Skeletal muscle tissue (tissue), 4 donors: ENCODE measurements around the gene RBKS. TPM values are rescaled to one million over a fixed set of nuclear protein-coding genes. Genes with fewer than 3 reads are reported as not detected.
"Not testable (repeated sequence)": the region's sequence is repeated elsewhere in the genome, so short reads cannot be mapped to it uniquely, and the experiment has no call there.

Source experiments
- H3K27ac ChIP-seq: one replicate; pipeline ENCODE4 v1.7.0; 2013; ENCODE audit warnings: mild to moderate bottlenecking, low read depth, low read length, inconsistent platforms
- H3K27me3 ChIP-seq, 3 donors: one replicate each; pipeline ENCODE4 v1.7.0; 2013; ENCODE audit warnings: low read length in 3 of 3; ENCODE audit not compliant: control insufficient read depth in 3 of 3, insufficient read depth in 3 of 3
- H3K36me3 ChIP-seq, 3 donors: one replicate each; pipeline ENCODE4 v1.7.0; 2013; ENCODE audit warnings: low read length in 3 of 3; ENCODE audit not compliant: control insufficient read depth in 3 of 3, insufficient read depth in 3 of 3
- H3K4me1 ChIP-seq, 3 donors: one replicate each; pipeline ENCODE4 v1.7.0; 2013; ENCODE audit warnings: low read length in 3 of 3, mild to moderate bottlenecking in 3 of 3; ENCODE audit not compliant: control insufficient read depth in 3 of 3, insufficient read depth in 3 of 3
- H3K4me3 ChIP-seq, 3 donors: one replicate each; pipeline ENCODE4 v1.7.0; 2013; ENCODE audit warnings: low read length in 3 of 3
- H3K9ac ChIP-seq, 3 donors: one replicate each; pipeline ENCODE4 v1.7.0; 2013; ENCODE audit warnings: low read length in 3 of 3, mild to moderate bottlenecking in 3 of 3, moderate library complexity in 2 of 3, low read depth in 1 of 3
- H3K9me3 ChIP-seq, 3 donors: one replicate each; pipeline ENCODE4 v1.7.0; 2013; ENCODE audit warnings: low read length in 3 of 3; ENCODE audit not compliant: control insufficient read depth in 3 of 3
- total RNA-seq: library from RNA; depleted of rRNA; stranded (reverse); fragments of >200 nt; gene quantifications from one replicate; pipeline ENCODE4 v1.2.3, GENCODE V29; 2014
- donor health status: Osteomylitis.

Gene RBKS
- total RNA-seq, 1 donor from 2014 or later: 2.1 TPM

GRCh38 chr2:27764526-27764925 lies 125.7 kb downstream of the RBKS start:
- H3K4me1 ChIP-seq: peaks cover 3 to 12% (median 5%) of the 10 kb centered on the region in 3 donors
- not testable (repeated sequence) for H3K4me3 ChIP-seq, H3K9ac ChIP-seq, H3K27ac ChIP-seq, H3K27me3 ChIP-seq, H3K9me3 ChIP-seq, H3K36me3 ChIP-seq

- Histone ChIP-seq H3K9ac (no peak overlapping the region), H3K36me3 (no peaks in the 10 kb centered on the region), H3K4me3 (no peak overlapping the region), H3K27me3 (peaks cover 0 to 4% (median 0%) of the 10 kb centered on the region in 3 donors), H3K4me1 (peaks cover 3 to 12% (median 5%) of the 10 kb centered on the region in 3 donors), H3K9me3 (no peaks in the 10 kb centered on the region), H3K27ac (no peak overlapping the region)
Measured at GRCh38 chr2:27763907-27764267, 126.3 kb downstream of the RBKS start.

- Histone ChIP-seq H3K9me3 (no peaks in the 10 kb centered on the region), H3K4me3 (no peak overlapping the region), H3K36me3 (no peaks in the 10 kb centered on the region), H3K9ac (no peak overlapping the region), H3K4me1 (peaks cover 3 to 12% (median 5%) of the 10 kb centered on the region in 3 donors), H3K27ac (no peak overlapping the region), H3K27me3 (peaks cover 0 to 4% (median 0%) of the 10 kb centered on the region in 3 donors)
Measured at GRCh38 chr2:27762951-27763906, 127.0 kb downstream of the RBKS start.

GRCh38 chr2:27756544-27757498 lies 133.4 kb downstream of the RBKS start:
- H3K27me3 ChIP-seq: no peaks in the 10 kb centered on the region
- no peak overlapping the region for H3K27ac ChIP-seq
- H3K9ac ChIP-seq: peak overlapping the region in 1 of 3 donors; percentile 35
- H3K4me3 ChIP-seq: peak overlapping the region in 1 of 3 donors; percentile 7
- H3K9me3 ChIP-seq: no peaks in the 10 kb centered on the region
- no peaks in the 10 kb centered on the region for H3K36me3 ChIP-seq
- H3K4me1 ChIP-seq: peaks cover 11 to 13% (median 12%) of the 10 kb centered on the region in 3 donors

GRCh38 chr2:27756091-27756490 lies 134.1 kb downstream of the RBKS start:
- Histone ChIP-seq H3K36me3 (no peaks in the 10 kb centered on the region), H3K27ac (no peak overlapping the region), H3K27me3 (no peaks in the 10 kb centered on the region), H3K4me3 (no peak overlapping the region), H3K9me3 (no peaks in the 10 kb centered on the region), H3K9ac (peak overlapping the region in 1 of 3 donors; percentile 35), H3K4me1 (peaks cover 11 to 13% (median 12%) of the 10 kb centered on the region in 3 donors)

DNA sequence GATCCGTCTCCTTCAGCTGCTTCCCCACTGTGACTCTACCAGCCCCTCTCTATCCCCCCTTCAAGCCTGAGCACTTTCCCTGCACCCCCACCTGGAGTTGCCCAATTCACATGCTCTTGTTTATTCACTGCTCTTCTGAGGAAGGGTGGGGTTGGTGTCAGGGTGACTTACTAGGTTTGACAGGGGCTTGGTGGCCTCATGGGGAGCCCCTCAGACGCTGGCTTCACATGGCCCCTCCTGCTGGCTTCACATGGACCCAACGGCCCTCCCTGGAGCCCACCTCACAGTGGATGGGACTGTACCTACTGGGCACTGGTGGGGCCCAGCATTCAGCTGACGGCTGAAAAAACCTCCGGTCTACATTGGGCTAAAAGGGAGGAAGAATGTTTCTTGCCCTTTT lies 135.4 kb downstream of the RBKS start:
- no peaks in the 10 kb centered on the region for H3K36me3 ChIP-seq
- H3K4me1 ChIP-seq: peaks cover 11 to 13% (median 12%) of the 10 kb centered on the region in 3 donors
- no peak overlapping the region for H3K4me3 ChIP-seq
- H3K27ac ChIP-seq: no peak overlapping the region
- no peaks in the 10 kb centered on the region for H3K9me3 ChIP-seq
- no peak overlapping the region for H3K9ac ChIP-seq
- no peaks in the 10 kb centered on the region for H3K27me3 ChIP-seq

GRCh38 chr2:27754138-27754588 lies 136.0 kb downstream of the RBKS start:
- H3K4me1 ChIP-seq: peaks cover 11 to 13% (median 12%) of the 10 kb centered on the region in 3 donors
- H3K36me3 ChIP-seq: no peaks in the 10 kb centered on the region
- H3K9me3 ChIP-seq: no peaks in the 10 kb centered on the region
- no peak overlapping the region for H3K4me3 ChIP-seq
- no peak overlapping the region for H3K27ac ChIP-seq
- no peak overlapping the region for H3K9ac ChIP-seq
- H3K27me3 ChIP-seq: no peaks in the 10 kb centered on the region

DNA sequence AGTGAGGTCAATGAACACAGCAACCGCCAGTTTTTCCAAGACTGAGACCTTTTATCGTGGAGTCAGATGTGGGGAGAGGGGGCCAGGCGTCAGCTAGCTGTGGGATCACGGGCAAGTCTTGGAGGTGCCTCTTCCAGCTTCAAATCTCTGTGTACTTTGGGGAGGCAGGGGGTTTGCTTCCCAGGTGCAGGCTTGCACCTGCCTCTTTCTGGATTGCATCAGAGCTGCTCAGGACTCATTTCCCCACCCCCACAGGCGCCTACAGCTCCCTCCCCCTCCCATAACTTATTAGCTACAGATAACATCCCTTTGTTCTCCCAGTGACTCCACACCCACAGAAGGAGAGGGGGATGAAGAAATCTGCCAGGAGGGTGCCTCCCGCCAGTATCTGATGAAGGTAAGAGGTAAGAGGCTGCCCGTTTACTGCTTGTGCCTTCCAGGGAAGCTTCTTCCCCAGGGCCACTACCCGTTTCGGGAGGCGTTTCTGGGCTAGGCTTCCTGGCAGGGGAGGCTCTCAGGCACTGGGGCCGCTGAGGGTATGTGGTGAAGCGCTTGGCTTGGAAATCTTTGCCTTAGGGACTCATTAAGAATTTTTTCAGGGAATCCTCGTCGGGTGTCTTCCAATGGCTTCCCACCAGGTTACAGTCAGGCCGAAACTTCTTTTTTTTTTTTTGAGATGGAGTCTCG lies 137.5 kb downstream of the RBKS start:
- Histone ChIP-seq H3K4me1 (peaks cover 11 to 13% (median 12%) of the 10 kb centered on the region in 3 donors), H3K9me3 (peaks cover 0 to 3% (median 0%) of the 10 kb centered on the region in 3 donors), H3K27me3 (no peaks in the 10 kb centered on the region), H3K4me3 (no peak overlapping the region), H3K36me3 (no peaks in the 10 kb centered on the region), H3K9ac (no peak overlapping the region), H3K27ac (no peak overlapping the region)

DNA sequence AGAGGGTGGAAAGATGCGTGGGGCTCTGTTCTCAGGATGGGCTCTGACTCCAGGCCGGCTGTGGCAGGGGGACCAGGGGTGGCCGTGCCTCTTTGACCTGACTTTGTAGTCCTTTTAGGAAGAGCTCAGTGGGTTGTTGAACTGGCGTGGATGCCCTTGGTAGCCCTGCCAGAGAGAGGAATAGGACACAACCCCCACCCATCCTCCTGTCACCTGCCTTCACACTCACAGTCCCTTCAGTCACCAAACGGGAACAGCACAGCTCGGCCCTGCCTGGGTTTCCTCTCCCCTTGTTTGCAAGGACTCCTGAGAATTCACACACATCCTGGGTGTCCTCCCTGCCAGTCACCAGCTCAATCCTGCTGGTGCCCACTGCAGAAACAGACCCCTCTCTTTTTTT lies 138.8 kb downstream of the RBKS start:
- H3K9ac ChIP-seq: no peak overlapping the region
- H3K4me3 ChIP-seq: no peak overlapping the region
- no peaks in the 10 kb centered on the region for H3K36me3 ChIP-seq
- H3K4me1 ChIP-seq: peaks cover 1 to 3% (median 2%) of the 10 kb centered on the region in 3 donors
- H3K27ac ChIP-seq: no peak overlapping the region
- H3K9me3 ChIP-seq: peaks cover 0 to 3% (median 0%) of the 10 kb centered on the region in 3 donors
- no peaks in the 10 kb centered on the region for H3K27me3 ChIP-seq
